HepG2 (cell line): ENCODE results near the gene MRPL27. TPM values are rescaled to one million over a fixed set of nuclear protein-coding genes. Genes with fewer than 3 reads are reported as not detected.

Experiments
- ARNT ChIP-seq: fragments of 450-650 bp; IDR thresholded peaks from 2 replicates; pipeline ENCODE4 v1.6.1; 2017
- ATF1 ChIP-seq: IDR thresholded peaks from 2 replicates; pipeline ENCODE4 v1.6.1; 2016; ENCODE audit warnings: mild to moderate bottlenecking, control low read depth
- DNMT1 ChIP-seq: sonication (generic); formaldehyde crosslinking; IDR thresholded peaks from 2 replicates; pipeline ENCODE4 v1.5.1; 2020; ENCODE audit warnings: mild to moderate bottlenecking, missing genetic modification reagents
- GABPB1 ChIP-seq: IDR thresholded peaks from 2 replicates; pipeline ENCODE4 v1.6.1; 2016; ENCODE audit warnings: mild to moderate bottlenecking, missing genetic modification reagents, moderate library complexity, missing compliant biosample characterization
- MYNN ChIP-seq: sonication (generic); formaldehyde crosslinking; IDR thresholded peaks from 2 replicates; pipeline ENCODE4 v1.4.0; 2020; ENCODE audit warnings: mild to moderate bottlenecking, low read depth, missing genetic modification reagents
- ONECUT2 ChIP-seq: sonication (generic); formaldehyde crosslinking; IDR thresholded peaks from 2 replicates; pipeline ENCODE4 v1.4.0; 2020; ENCODE audit warnings: missing genetic modification reagents
- ZNF318 ChIP-seq: sonication (generic); formaldehyde crosslinking; IDR thresholded peaks from 2 replicates; pipeline ENCODE4 v1.4.0; 2020; ENCODE audit warnings: mild to moderate bottlenecking, missing genetic modification reagents
- polyA plus RNA-seq, 8 experiments: library from polyadenylated mRNA; depleted of rRNA in 3 of 8; stranded (reverse) in 7 of 8; unstranded in 1 of 8; fragments of >200 nt; fragmentation: Illumina TruSeq in 4 of 8; extraction: Trizol in 4 of 8; gene quantifications; 2 replicates each; pipeline versions ENCODE4 v1.2.1 to v1.2.3, GENCODE V29; 2011 to 2016; ENCODE audit warnings: low read depth in 4 of 8, missing spikeins in 1 of 8, mixed read lengths in 1 of 8; ENCODE audit not compliant: insufficient read depth in 1 of 8
- total RNA-seq, 5 experiments: library from RNA; depleted of rRNA; stranded (reverse); fragments of >200 nt; fragmentation: Illumina TruSeq; extraction: Trizol; gene quantifications; 2 replicates each; pipeline ENCODE4 v1.2.3, GENCODE V29; 2016; ENCODE audit warnings: low read depth in 1 of 5
- TF ChIP-seq, protein P1 (sequence below): sonication (generic); formaldehyde crosslinking; IDR thresholded peaks from one replicate; pipeline ENCODE4 v1.5.1; 2020; ENCODE audit warnings: mild to moderate bottlenecking, missing genetic modification reagents; ENCODE audit errors: not compliant biosample characterization
- TF ChIP-seq, protein P2 (sequence below): sonication (generic); formaldehyde crosslinking; IDR thresholded peaks from 2 replicates; pipeline ENCODE4 v1.4.0; 2020; ENCODE audit warnings: missing genetic modification reagents, borderline replicate concordance

Gene MRPL27
- total and polyA plus RNA-seq, 2 of the 13 experiments (the other 11 are each of a cell fraction or from before 2014, with no cell fraction given): 137 to 217 TPM

DNA sequence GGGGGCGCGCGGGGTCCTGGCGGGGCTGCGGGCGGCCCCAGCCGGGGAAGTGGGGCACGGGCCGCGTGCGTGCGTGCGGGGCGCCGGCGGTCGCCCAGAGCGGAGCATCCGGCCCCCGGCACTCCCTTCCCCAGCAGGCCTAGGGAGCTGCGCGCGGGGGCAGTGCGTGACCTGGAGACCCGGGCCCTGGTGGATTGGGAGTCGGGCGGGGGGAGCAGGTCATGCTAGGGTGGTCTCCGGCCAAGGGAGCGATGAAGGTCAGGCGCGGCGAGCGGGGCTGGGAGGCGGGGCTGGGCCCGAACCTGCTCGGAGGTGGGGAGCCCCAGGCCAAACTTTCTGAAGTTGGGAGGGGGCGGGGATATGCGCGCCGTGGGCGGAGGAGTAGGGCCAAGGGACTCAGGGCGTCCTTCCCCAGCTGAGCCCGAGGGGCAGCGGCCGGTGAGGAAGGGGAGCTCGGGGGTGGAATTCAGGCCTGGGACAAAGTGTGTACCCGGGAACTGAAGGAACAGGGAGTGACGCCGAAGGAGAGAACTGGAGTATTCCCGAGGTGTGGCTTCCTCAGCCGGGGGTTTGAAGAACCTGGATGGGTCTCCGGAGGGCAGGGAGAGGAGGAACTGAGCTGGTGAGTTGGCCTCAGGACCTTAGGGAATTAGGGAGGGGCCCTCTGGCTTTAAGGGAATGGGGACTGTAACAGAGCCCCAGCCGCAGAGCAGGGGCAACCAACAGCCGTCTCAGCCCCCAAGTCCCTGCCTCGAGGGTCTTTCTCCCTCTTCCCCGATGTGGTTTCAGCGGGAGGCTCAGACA lies 26.5 kb downstream of the MRPL27 start (continued):
- TF ChIP-seq, protein P1, sequence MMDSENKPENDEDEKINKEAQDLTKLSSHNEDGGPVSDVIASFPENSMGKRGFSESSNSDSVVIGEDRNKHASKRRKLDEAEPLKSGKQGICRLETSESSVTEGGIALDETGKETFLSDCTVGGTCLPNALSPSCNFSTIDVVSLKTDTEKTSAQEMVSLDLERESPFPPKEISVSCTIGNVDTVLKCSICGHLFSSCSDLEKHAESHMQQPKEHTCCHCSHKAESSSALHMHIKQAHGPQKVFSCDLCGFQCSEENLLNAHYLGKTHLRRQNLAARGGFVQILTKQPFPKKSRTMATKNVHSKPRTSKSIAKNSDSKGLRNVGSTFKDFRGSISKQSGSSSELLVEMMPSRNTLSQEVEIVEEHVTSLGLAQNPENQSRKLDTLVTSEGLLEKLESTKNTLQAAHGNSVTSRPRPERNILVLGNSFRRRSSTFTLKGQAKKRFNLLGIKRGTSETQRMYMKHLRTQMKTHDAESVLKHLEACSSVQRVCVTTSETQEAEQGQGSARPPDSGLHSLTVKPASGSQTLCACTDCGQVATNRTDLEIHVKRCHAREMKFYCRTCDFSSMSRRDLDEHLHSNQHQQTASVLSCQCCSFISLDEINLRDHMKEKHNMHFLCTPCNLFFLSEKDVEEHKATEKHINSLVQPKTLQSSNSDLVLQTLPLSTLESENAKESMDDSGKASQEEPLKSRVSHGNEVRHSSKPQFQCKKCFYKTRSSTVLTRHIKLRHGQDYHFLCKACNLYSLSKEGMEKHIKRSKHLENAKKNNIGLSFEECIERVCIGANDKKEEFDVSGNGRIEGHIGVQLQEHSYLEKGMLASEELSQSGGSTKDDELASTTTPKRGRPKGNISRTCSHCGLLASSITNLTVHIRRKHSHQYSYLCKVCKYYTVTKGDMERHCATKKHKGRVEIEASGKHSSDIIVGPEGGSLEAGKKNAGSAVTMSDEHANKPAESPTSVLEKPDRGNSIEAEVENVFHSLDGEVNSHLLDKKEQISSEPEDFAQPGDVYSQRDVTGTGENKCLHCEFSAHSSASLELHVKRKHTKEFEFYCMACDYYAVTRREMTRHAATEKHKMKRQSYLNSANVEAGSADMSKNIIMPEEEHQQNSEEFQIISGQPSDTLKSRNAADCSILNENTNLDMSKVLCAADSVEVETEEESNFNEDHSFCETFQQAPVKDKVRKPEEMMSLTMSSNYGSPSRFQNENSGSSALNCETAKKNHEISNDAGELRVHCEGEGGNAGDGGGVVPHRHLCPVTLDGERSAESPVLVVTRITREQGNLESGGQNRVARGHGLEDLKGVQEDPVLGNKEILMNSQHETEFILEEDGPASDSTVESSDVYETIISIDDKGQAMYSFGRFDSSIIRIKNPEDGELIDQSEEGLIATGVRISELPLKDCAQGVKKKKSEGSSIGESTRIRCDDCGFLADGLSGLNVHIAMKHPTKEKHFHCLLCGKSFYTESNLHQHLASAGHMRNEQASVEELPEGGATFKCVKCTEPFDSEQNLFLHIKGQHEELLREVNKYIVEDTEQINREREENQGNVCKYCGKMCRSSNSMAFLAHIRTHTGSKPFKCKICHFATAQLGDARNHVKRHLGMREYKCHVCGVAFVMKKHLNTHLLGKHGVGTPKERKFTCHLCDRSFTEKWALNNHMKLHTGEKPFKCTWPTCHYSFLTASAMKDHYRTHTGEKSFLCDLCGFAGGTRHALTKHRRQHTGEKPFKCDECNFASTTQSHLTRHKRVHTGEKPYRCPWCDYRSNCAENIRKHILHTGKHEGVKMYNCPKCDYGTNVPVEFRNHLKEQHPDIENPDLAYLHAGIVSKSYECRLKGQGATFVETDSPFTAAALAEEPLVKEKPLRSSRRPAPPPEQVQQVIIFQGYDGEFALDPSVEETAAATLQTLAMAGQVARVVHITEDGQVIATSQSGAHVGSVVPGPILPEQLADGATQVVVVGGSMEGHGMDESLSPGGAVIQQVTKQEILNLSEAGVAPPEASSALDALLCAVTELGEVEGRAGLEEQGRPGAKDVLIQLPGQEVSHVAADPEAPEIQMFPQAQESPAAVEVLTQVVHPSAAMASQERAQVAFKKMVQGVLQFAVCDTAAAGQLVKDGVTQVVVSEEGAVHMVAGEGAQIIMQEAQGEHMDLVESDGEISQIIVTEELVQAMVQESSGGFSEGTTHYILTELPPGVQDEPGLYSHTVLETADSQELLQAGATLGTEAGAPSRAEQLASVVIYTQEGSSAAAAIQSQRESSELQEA: no peak
- TF ChIP-seq MYNN (CRISPR knock-in tag) (peak; percentile 32; the same call in 1 of the 2 replicates), GABPB1 (peak; percentile 68; the same call in 1 of the 2 replicates), ZNF318 (no peak), ONECUT2 (CRISPR knock-in tag) (no peak), DNMT1 (no peak), ATF1 (CRISPR knock-in tag) (no peak), ARNT (no peak)
- TF ChIP-seq, protein P2, sequence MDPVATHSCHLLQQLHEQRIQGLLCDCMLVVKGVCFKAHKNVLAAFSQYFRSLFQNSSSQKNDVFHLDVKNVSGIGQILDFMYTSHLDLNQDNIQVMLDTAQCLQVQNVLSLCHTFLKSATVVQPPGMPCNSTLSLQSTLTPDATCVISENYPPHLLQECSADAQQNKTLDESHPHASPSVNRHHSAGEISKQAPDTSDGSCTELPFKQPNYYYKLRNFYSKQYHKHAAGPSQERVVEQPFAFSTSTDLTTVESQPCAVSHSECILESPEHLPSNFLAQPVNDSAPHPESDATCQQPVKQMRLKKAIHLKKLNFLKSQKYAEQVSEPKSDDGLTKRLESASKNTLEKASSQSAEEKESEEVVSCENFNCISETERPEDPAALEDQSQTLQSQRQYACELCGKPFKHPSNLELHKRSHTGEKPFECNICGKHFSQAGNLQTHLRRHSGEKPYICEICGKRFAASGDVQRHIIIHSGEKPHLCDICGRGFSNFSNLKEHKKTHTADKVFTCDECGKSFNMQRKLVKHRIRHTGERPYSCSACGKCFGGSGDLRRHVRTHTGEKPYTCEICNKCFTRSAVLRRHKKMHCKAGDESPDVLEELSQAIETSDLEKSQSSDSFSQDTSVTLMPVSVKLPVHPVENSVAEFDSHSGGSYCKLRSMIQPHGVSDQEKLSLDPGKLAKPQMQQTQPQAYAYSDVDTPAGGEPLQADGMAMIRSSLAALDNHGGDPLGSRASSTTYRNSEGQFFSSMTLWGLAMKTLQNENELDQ (CRISPR knock-in tag): no peak
